Measurements from ENCODE around the gene IL12RB1. TPM values are rescaled to one million over a fixed set of nuclear protein-coding genes. Genes with fewer than 3 reads are reported as not detected.

The IL12RB1 gene
- polyA plus RNA-seq, 1 donor (not counting 4 experiments of a cell fraction or from before 2014, with no cell fraction given), result 0.09 TPM

GRCh38 chr19:18029617-18030338 is 57.0 kb downstream of the IL12RB1 start:
- Histone ChIP-seq H4K20me1 (ENCODE audit: control insufficient read depth, extremely low read depth, insufficient read depth, low read length) (no peaks in the 10 kb centered on the region), H2AFZ (ENCODE audit: control insufficient read depth, low read length) (no peak overlapping the region), H3K36me3 (ENCODE audit: control insufficient read depth in 2 of 2, extremely low read depth in 1 of 2, insufficient read depth in 2 of 2, low read length in 2 of 2) (no peaks in the 10 kb centered on the region), H3K27me3 (ENCODE audit: control insufficient read depth, extremely low read depth, insufficient read depth, low read length) (no peaks in the 10 kb centered on the region), H3K9ac (ENCODE audit: control insufficient read depth, extremely low read depth, insufficient read depth, low read length) (no peak overlapping the region), H3K4me2 (ENCODE audit: control insufficient read depth, extremely low read depth, insufficient read depth, low read depth, low read length) (no peak overlapping the region), H3K9me3 (ENCODE audit: control insufficient read depth, low read depth, low read length) (no peaks in the 10 kb centered on the region), H3K4me3 (ENCODE audit: control insufficient read depth in 2 of 3, extremely low read depth in 1 of 3, insufficient read depth in 2 of 3, low read depth in 1 of 3, low read length in 3 of 3) (no peak overlapping the region), H3K79me2 (ENCODE audit: control insufficient read depth, insufficient read depth, low read length) (no peaks in the 10 kb centered on the region), H3K27ac (ENCODE audit: control insufficient read depth, insufficient read depth, low read length) (no peak overlapping the region), H3K4me1 (ENCODE audit: control insufficient read depth, extremely low read depth, insufficient read depth, low read length) (peaks cover under 1% of the 10 kb centered on the region), H3K9me1 (ENCODE audit: control insufficient read depth, extremely low read depth, insufficient read depth, low read length) (no peaks in the 10 kb centered on the region)
- FAIRE-seq (no peak), DNase-seq (ENCODE audit: low read depth, low spot score) (no peak)
- dilution Hi-C loops (cut with MboI; ENCODE audit: extremely low pct_ligation_motif_present, low sequenced_read_pairs), result no loop called here
- TF ChIP-seq CTCF (optimal IDR thresholded peaks at IDR 0.05 in 1 of 3, IDR thresholded peaks at IDR 0.05 in 1 of 3, conservative IDR thresholded peaks at IDR 0.05 in 1 of 3; ENCODE audit: extremely low read depth in 1 of 3, insufficient read depth in 2 of 3, low read length in 3 of 3) (no peak), EZH2 (IDR thresholded peaks at IDR 0.05; ENCODE audit: low read length) (no peak)

- no peak overlapping the region for H3K4me2 ChIP-seq (ENCODE audit: control insufficient read depth, extremely low read depth, insufficient read depth, low read depth, low read length)
- TF ChIP-seq CTCF (optimal IDR thresholded peaks at IDR 0.05 in 1 of 3, IDR thresholded peaks at IDR 0.05 in 1 of 3, conservative IDR thresholded peaks at IDR 0.05 in 1 of 3; ENCODE audit: extremely low read depth in 1 of 3, insufficient read depth in 2 of 3, low read length in 3 of 3), result no peak
- TF ChIP-seq EZH2 (IDR thresholded peaks at IDR 0.05; ENCODE audit: low read length), result no peak
- H3K9ac ChIP-seq (ENCODE audit: control insufficient read depth, extremely low read depth, insufficient read depth, low read length), result no peak overlapping the region
- no peak overlapping the region for H3K27ac ChIP-seq (ENCODE audit: control insufficient read depth, insufficient read depth, low read length)
- no peak overlapping the region for H3K4me3 ChIP-seq (ENCODE audit: control insufficient read depth in 2 of 3, extremely low read depth in 1 of 3, insufficient read depth in 2 of 3, low read depth in 1 of 3, low read length in 3 of 3)
- FAIRE-seq (no peak), DNase-seq (ENCODE audit: low read depth, low spot score) (no peak)
- H3K9me1 ChIP-seq (ENCODE audit: control insufficient read depth, extremely low read depth, insufficient read depth, low read length), result no peaks in the 10 kb centered on the region
- no peaks in the 10 kb centered on the region for H3K4me1 ChIP-seq (ENCODE audit: control insufficient read depth, extremely low read depth, insufficient read depth, low read length)
- no peaks in the 10 kb centered on the region for H4K20me1 ChIP-seq (ENCODE audit: control insufficient read depth, extremely low read depth, insufficient read depth, low read length)
- H3K79me2 ChIP-seq (ENCODE audit: control insufficient read depth, insufficient read depth, low read length), result no peaks in the 10 kb centered on the region
- no peaks in the 10 kb centered on the region for H3K36me3 ChIP-seq (ENCODE audit: control insufficient read depth in 2 of 2, extremely low read depth in 1 of 2, insufficient read depth in 2 of 2, low read length in 2 of 2)
- no peaks in the 10 kb centered on the region for H3K9me3 ChIP-seq (ENCODE audit: control insufficient read depth, low read depth, low read length)
- no peak overlapping the region for H2AFZ ChIP-seq (ENCODE audit: control insufficient read depth, low read length)
- no peaks in the 10 kb centered on the region for H3K27me3 ChIP-seq (ENCODE audit: control insufficient read depth, extremely low read depth, insufficient read depth, low read length)
- dilution Hi-C loops (cut with MboI; ENCODE audit: extremely low pct_ligation_motif_present, low sequenced_read_pairs), result no loop called here
These were observed 59.6 kb downstream of the IL12RB1 start for GRCh38 chr19:18027151-18027550.

Data from keratinocyte (primary cell).